Posterior cingulate gyrus (tissue), 11 donors: ENCODE data around the gene DEDD2.
"Not testable (repeated sequence)": the region's sequence is repeated elsewhere in the genome, so short reads cannot be mapped to it uniquely, and the experiment has no call there.

Source experiments
- DNase-seq, 10 donors: peaks; one replicate each; pipeline versions ENCODE4 v3.0.0 to v3.0.0-alpha.2; 2020 to 2021; ENCODE audit warnings: mixed read lengths in 3 of 10
- intact Hi-C: fragments of 100-400 bp; cut with DNase I; formaldehyde crosslinking; loops from one replicate; pipeline ENCODE4 v1.15.1; 2023

DEDD2 gene

GRCh38 chr19:42217520-42218437 lies at the start of gene DEDD2:
Gene DEDD2 (minus strand): TSS chr19:42217677. CDS start chr19:42217007, 670 bp downstream.
- intact Hi-C loops = no loop called here
- peak; percentile 94 to 100 (median 97) for DNase-seq

GRCh38 chr19:42266928-42267603 lies 49.6 kb upstream of the DEDD2 start:
- intact Hi-C loops, DNase-seq: not testable (repeated sequence)

GRCh38 chr19:42266105-42266504 lies 48.6 kb upstream of the DEDD2 start:
- DNase-seq, intact Hi-C loops: not testable (repeated sequence)

- intact Hi-C loops = no loop called here
- DNase-seq = no peak
Observed at GRCh38 chr19:42261763-42262162, 44.3 kb upstream of the DEDD2 start.

GRCh38 chr19:42257842-42258241 lies 40.4 kb upstream of the DEDD2 start:
- intact Hi-C loops = not testable (repeated sequence)

GRCh38 chr19:42255766-42256745 lies 38.6 kb upstream of the DEDD2 start:
- peak in 8 of 10 donors; percentile 50 to 92 (median 67) for DNase-seq
- intact Hi-C loops = loop anchor here (2.0 kb wide), 1 partner anchor 25 kb away; no protein-coding TSS in a partner anchor

More at GRCh38 chr19:42257842-42258241, 40.4 kb upstream of the DEDD2 start:
- DNase-seq = not testable (repeated sequence)

- DNase-seq = peak; percentile 89 to 99 (median 94)
- intact Hi-C loops = loop anchor here (2.0 kb wide), 1 partner anchor 26 kb away; no protein-coding TSS in a partner anchor
Observed at GRCh38 chr19:42254850-42255765, 37.6 kb upstream of the DEDD2 start, which contains the start of gene ERF. Gene ERF (minus strand): TSS chr19:42255128. CDS start chr19:42254999, 129 bp downstream.

- intact Hi-C loops = loop anchor here (2.0 kb wide), 1 partner anchor 27 kb away; no protein-coding TSS in a partner anchor
- DNase-seq = peak; percentile 65 to 96 (median 79)
Observed at GRCh38 chr19:42254089-42254849, 36.8 kb upstream of the DEDD2 start.

GRCh38 chr19:42253245-42254088 lies 36.0 kb upstream of the DEDD2 start:
- intact Hi-C loops = loop anchor here (2.0 kb wide), 1 partner anchor 27 kb away; no protein-coding TSS in a partner anchor
- DNase-seq = peak in 6 of 10 donors; percentile 40 to 90 (median 53)

- intact Hi-C loops = no loop called here
- peak; percentile 68 to 97 (median 82) for DNase-seq
Observed at GRCh38 chr19:42252365-42253244, 35.1 kb upstream of the DEDD2 start.

GRCh38 chr19:42251572-42252358 lies 34.3 kb upstream of the DEDD2 start:
- DNase-seq = no peak
- intact Hi-C loops = no loop called here

- peak in 4 of 10 donors; percentile 36 to 89 (median 58) for DNase-seq
- intact Hi-C loops = no loop called here
Observed at GRCh38 chr19:42250666-42251531, 33.4 kb upstream of the DEDD2 start.

- no peak for DNase-seq
- intact Hi-C loops = no loop called here
Observed at GRCh38 chr19:42250183-42250665, 32.7 kb upstream of the DEDD2 start.

GRCh38 chr19:42249769-42250168 lies 32.3 kb upstream of the DEDD2 start:
- DNase-seq = no peak
- intact Hi-C loops = loop anchor here (5.0 to 10.0 kb wide), 2 partner anchors 48 to 75 kb away; partner anchors contain the start of gene MEGF8
